Measurements from ENCODE around the gene CES2.
"Not testable (repeated sequence)": the region's sequence is repeated elsewhere in the genome, so short reads cannot be mapped to it uniquely, and the experiment has no call there.

DNA sequence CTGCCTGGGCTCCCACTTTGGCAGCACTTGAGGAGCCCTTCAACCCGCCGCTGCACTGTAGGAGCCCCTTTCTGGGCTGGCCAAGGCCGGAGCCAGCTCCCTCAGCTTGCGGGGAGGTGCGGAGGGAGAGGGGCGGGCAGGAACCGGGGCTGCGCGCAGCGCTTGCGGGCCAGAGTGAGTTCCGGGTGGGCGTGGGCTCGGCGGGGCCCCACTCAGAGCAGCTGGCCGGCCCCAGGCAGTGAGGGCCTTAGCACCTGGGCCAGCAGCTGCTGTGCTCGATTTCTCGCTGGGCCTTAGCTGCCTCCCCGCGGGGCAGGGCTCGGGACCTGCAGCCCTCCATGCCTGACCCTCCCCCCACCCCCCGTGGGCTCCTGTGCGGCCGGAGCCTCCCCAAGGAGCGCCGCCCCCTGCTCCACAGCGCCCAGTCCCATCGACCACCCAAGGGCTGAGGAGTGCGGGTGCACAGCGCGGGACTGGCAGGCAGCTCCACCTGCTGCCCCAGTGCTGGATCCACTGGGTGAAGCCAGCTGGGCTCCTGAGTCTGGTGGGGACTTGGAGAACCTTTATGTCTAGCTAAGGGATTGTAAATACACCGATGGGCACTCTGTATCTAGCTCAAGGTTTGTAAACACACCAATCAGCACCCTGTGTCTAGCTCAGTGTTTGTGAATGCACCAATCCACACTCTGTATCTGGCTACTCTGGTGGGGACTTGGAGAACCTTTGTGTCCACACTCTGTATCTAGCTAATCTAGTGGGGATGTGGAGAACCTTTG, 39.0 kb downstream of the CES2 start:
- TF ChIP-seq CTCF (IDR thresholded peaks at IDR 0.05; ENCODE audit: extremely low read depth in 1 of 2, insufficient read depth in 1 of 2, low read depth in 1 of 2, low read length in 2 of 2) = not testable (repeated sequence)
- TF ChIP-seq, protein P1, sequence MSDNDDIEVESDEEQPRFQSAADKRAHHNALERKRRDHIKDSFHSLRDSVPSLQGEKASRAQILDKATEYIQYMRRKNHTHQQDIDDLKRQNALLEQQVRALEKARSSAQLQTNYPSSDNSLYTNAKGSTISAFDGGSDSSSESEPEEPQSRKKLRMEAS (IDR thresholded peaks at IDR 0.05; ENCODE audit: insufficient read depth, insufficient read length) = not testable (repeated sequence)

Data from endothelial cell of umbilical vein (primary cell).